GM03348 (cell line): ENCODE data around the gene TMEM63C.

ENCODE experiments used
- DNase-seq: peaks from one replicate; pipeline ENCODE4 v3.0.0; 2012; ENCODE audit warnings: low spot score

TMEM63C gene

GRCh38 chr14:77224212-77224611 is 42.6 kb downstream of the TMEM63C start:
- no peak for DNase-seq

GRCh38 chr14:77225254-77225653 is 43.7 kb downstream of the TMEM63C start:
- DNase-seq, result no peak

- DNase-seq, result no peak
These were observed 44.4 kb downstream of the TMEM63C start for GRCh38 chr14:77225892-77226557.

- no peak for DNase-seq
These were observed 46.5 kb downstream of the TMEM63C start for GRCh38 chr14:77228056-77228455.

- no peak for DNase-seq
These were observed 49.3 kb downstream of the TMEM63C start for GRCh38 chr14:77230914-77231313.

- DNase-seq, result no peak
These were observed 50.1 kb downstream of the TMEM63C start for GRCh38 chr14:77231721-77232120.

- no peak for DNase-seq
These were observed 55.2 kb downstream of the TMEM63C start for GRCh38 chr14:77236814-77237213.

GRCh38 chr14:77238356-77238755 is 56.8 kb downstream of the TMEM63C start:
- no peak for DNase-seq

GRCh38 chr14:77238996-77239395 is 57.4 kb downstream of the TMEM63C start:
- DNase-seq, result no peak

- no peak for DNase-seq
These were observed 57.8 kb downstream of the TMEM63C start for GRCh38 chr14:77239412-77239811.

GRCh38 chr14:77240336-77240915 is 58.8 kb downstream of the TMEM63C start:
- DNase-seq, result no peak

GRCh38 chr14:77241955-77242354 is 60.4 kb downstream of the TMEM63C start:
- DNase-seq, result no peak

GRCh38 chr14:77242752-77243151 is 61.2 kb downstream of the TMEM63C start:
- DNase-seq, result no peak

GRCh38 chr14:77243853-77244252 is 62.3 kb downstream of the TMEM63C start:
- no peak for DNase-seq

- no peak for DNase-seq
These were observed 64.2 kb downstream of the TMEM63C start for GRCh38 chr14:77245820-77246219.

- no peak for DNase-seq
These were observed 65.2 kb downstream of the TMEM63C start for GRCh38 chr14:77246784-77247183.

- DNase-seq, result no peak
These were observed 67.1 kb downstream of the TMEM63C start for GRCh38 chr14:77248666-77249065.

GRCh38 chr14:77249286-77249685 is 67.7 kb downstream of the TMEM63C start:
- no peak for DNase-seq

GRCh38 chr14:77250927-77251326 is 69.3 kb downstream of the TMEM63C start:
- DNase-seq, result no peak

- DNase-seq, result no peak
These were observed 70.3 kb downstream of the TMEM63C start for GRCh38 chr14:77251870-77252269.

- DNase-seq, result no peak
These were observed 72.0 kb downstream of the TMEM63C start for GRCh38 chr14:77253333-77254190.

GRCh38 chr14:77256694-77257093 is 75.1 kb downstream of the TMEM63C start:
- DNase-seq, result no peak

GRCh38 chr14:77257700-77258099 is 76.1 kb downstream of the TMEM63C start:
- DNase-seq, result no peak
